A172 (cell line): Measurements from ENCODE around the gene FBN1. TPM values are rescaled to one million over a fixed set of nuclear protein-coding genes. Genes with fewer than 3 reads are reported as not detected.
A peak's percentile ranks its signal among the peaks of the same experiment; 100 is the strongest.

Experiments used
- DNase-seq: peaks from one replicate; pipeline ENCODE4 v3.0.0-alpha.2; 2015; ENCODE audit warnings: low spot score
- total RNA-seq: library from RNA; depleted of rRNA; stranded (reverse); fragments of >200 nt; shearing (Covaris generic); gene quantifications from 2 replicates; pipeline ENCODE4 v1.2.3, GENCODE V29; 2014

Gene FBN1
- total RNA-seq, 1 experiment from 2014 or later: 142 TPM

DNA sequence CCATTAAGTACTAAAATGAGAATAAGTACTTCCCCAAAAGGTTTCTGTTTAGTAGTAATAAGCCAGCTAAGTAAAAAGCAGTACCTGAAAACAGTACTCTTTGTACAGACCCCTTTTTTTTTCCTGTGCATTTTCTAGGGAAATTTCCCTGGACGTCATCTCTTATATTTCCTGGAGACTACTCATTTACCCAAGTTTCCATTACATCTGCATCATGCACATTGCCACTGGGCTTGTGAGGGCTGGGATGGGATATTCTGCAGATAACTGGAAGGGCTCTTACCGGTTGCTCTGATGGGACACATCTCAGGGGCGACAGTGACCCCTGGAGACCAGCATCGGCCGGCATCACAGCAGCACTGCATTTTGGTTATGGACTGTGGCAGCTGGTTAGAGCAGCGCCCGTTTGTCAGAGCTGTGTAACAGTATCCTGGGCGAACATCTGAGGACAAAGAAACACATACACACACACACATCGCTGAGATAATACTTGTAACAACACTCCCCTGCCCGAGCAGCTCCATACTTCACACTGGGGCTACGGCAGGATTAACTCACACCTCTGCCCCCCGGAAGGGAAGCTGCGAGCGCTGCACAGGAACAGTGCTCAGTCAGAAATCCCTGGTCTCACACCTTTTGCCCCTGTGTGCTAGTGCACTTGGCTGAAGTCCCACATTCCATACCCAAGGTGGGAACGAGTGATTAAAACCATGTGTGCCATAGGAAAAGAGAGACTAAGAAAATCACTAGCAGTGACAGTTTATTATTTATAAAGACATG lies 124.9 kb downstream of the FBN1 start:
- DNase-seq: no peak

DNA sequence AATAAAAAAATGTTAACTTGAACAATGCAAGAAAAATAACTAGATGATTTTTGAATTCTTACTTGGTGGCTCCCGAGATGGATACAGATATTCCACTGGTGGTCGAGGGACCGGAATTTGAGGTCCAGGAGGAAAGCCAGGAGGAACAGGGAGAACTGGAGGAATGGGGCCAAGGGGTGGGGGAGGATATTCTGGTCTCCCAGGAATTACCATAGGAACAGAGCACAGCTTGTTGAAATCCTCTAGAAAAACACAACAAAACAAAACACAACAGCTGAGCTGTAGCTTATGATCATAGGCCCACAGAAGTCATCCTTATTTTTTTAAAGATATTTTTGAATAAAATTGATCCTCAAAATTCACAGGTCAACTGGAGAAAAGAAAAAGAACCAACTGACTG lies 129.4 kb downstream of the FBN1 start:
- no peak for DNase-seq

DNA sequence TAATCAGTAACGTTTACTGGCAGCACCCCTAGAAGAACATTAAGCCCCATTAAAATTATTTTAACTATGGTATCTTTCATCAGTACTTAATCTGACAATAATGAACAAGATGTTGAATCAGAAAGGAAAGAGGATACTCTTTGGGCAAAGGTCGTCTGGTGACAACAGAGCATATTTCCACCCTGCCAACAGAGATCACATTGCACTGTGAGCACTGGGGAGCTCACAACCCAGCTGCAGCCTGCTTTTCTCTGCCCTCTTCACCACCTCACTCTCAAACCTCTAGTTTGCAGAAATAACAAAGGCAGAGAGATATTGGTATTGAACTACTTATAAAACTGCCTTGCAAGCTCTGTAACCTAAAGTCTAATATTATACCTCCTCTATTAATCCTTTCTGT lies 130.0 kb downstream of the FBN1 start:
- no peak for DNase-seq

DNA sequence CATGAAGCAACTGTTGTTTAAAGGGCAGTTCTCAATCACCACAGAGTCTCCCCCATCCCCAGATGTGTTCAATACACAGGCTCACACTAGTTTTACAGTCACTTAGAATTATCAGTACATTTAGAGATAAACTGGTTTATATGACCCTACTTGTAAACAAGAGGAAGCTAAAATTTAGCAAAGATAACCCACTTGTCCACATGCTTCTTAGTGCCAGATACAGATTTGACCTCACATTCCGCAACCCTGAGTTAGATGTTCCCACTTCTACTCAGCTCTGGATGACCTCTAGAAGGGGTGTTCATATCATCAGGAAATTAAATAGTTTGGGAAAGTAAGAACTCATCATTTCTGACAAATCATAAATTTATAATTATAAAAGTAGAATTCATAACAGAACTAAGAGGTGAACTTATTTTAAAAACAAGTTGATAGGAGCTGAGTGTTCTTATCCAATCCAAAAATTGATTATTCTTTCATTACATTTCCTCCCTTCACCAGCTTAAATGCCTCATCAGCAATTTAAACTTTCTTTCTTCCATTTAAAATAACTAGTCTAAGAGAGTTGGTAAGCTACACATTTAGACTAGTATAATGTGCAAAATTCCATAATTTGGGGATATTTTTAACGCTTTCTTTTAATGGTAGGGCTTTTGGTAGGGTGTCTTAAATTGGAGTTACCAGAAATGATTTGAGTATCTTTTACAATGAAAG lies 131.2 kb downstream of the FBN1 start:
- DNase-seq: no peak

DNA sequence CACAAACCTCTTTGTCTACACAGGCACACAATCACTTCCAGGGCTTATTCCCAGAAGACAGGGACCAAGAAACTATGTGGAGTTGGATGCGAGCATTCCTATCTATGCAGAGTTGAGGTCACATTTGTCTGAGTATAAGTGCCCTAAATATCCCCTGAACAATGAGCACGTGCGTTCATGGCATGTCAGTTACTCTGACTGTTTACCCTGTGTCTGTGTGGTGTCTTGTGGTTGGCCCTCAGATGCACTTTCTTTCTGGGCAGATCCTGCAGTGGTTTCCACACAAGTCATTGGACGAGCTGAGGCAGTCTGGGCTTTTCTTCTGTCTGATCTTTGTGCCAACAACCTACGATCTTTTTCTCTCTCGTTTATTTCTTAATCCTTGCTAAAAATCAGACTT lies 134.5 kb downstream of the FBN1 start:
- no peak for DNase-seq

DNA sequence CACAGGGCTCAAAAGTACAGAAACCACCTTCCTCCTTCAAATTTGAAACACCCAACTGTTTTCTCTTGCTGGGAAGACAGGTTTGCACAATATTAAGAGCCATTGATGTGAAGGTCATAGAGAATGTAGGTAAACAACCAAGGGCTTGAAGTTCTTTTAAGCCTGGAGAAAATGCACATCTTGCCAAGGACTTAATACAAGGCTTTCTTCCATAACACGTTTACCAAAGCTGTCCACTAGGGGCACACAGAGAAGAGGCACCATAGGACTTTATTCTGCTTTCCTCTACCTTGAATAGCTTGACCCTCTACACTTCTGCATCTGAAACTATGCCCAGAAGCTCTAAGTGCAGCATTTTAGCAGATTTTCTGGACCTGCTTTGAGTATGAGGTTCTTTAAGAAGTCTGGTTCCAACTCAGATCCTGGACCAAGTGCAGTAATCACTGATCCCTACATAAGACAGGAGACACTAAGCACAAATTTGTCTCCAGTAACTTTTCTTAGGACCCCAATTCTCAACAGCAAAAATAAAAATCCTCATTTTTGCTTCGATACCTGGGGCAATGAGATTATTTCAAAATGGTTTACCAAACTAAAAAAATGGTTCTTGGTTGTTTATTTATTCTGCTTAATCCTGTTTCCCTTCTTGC lies 138.0 kb downstream of the FBN1 start:
- peak; percentile 55 for DNase-seq

DNA sequence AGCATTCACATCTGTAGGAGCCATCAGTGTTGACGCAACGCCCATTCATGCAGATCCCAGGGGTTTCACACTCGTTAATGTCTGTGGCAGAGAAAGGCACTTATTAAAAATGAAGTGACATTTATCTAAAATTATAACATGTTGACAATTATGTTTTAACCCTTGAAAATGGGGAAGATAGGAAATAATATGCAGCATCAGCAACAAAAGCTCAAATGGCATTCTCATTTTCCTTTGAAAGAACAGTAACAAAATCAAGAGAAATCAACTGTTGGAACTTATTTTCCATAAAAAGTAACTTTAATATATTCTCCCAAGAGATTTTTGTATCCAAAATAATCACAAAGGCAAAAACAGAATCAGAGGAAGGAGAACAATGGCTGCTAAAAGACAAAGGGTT lies 140.4 kb downstream of the FBN1 start:
- no peak for DNase-seq

DNA sequence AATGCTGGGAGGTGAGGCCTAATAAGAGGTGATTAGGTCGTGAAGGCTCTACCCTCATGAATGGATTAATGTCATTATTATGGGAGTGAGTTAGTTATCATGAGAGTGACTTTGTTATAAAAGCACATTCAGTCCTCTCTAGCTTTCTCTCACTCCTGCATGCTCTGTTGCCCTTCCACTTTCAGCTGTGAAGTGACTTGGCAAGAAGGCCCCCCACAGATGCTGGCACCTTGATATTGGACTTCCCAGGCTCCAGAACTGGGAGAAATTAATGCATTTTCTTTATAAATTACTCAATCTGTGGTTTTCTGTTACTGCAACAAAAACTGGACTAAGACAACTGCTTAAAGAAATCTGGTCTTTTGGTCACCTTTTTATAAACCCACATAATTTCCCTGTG lies 144.3 kb downstream of the FBN1 start:
- no peak for DNase-seq

DNA sequence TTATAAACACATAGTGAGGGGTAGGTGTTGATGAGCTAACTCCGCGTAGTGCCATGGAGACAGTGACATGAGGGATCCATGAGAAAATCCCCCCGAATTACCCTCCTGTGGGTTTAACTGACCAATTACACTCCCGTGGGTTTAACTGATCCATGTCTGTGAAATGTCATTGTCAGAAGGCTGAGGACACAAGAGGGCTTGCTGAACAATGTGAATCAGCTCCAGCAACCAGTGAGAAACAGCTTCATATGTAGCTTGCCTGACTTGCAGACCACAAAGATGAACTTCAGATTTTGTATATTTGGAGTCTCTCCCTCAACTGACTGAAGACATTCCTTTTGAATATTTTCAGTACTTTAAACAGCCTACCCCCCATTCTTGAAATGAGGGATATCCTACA lies 144.9 kb downstream of the FBN1 start:
- DNase-seq: no peak

DNA sequence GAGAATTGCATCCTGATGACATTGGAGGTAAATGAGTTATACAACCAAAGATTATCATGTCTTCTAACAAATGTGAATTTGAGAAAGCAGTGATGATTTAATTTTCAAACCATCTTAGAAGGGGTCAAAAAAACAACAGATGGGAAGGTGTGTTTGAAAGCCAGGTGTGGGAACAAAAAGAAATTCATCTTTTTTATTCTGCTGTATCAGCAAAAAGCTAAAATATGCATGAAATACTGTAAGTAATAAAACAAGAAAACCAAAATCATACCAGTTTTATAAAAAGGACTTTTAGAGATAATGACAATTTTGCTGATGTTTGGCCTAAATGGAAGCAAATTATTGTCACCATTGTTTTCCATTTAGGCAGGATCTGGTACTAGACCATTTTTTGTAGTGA lies 145.5 kb downstream of the FBN1 start:
- DNase-seq: no peak

DNA sequence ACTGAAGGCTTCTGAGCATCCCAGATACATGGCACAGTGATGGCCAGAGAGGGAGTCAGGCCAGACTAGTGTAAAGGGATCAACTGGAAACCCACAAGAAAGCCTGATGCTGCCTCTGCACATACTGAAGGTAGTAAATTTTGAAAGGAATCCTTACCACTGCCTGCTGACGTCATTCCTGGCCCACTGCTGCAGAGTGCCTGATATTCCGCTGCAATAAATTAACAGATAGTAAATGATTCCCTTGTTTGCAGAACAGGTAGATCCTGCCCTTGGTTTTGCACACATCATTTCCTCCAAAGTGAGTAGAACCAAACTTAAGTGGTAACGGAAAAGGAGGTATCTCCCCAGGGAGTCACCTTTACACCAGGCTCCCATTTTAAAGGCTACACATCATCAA lies 146.7 kb downstream of the FBN1 start:
- no peak for DNase-seq

DNA sequence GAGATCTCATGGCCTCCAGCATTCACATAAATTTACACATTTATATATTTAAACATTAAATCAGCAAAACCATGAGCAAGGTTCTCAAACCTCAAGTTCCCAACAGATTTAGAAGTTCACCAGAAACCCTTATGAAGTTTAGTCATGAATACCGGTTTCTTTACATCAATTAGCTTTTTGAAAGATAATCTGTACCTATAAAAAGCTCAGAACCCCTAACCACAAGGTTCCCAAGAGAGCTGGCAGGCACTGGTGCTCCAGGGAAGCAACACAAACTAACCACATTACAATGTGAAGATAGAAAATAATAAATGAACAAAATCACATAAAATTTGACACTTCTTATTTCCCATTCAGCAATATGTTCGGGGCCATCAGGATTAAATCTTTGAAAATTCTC lies 150.9 kb downstream of the FBN1 start:
- DNase-seq: peak; percentile 21

DNA sequence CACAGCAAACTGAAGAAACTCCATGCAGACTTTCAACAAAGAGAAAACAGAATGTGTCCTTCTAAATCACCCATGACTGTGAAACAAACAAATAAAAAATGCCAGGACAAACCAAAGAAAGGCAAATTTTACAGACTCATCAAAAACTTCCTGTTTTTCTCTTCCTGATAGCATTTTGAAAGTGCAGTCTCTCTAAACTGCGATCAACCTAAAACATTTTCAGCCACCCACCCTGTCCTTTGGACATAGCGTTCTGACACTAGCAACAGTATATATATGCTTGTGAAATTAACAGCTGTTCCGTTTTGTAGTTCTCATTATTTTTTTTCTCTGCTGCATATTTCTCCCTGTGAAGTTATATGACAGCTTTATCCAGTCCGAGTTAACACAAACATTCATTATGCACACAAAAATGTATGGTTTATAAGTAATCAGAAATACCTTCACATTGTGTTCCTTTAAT lies 151.7 kb downstream of the FBN1 start:
- no peak for DNase-seq

DNA sequence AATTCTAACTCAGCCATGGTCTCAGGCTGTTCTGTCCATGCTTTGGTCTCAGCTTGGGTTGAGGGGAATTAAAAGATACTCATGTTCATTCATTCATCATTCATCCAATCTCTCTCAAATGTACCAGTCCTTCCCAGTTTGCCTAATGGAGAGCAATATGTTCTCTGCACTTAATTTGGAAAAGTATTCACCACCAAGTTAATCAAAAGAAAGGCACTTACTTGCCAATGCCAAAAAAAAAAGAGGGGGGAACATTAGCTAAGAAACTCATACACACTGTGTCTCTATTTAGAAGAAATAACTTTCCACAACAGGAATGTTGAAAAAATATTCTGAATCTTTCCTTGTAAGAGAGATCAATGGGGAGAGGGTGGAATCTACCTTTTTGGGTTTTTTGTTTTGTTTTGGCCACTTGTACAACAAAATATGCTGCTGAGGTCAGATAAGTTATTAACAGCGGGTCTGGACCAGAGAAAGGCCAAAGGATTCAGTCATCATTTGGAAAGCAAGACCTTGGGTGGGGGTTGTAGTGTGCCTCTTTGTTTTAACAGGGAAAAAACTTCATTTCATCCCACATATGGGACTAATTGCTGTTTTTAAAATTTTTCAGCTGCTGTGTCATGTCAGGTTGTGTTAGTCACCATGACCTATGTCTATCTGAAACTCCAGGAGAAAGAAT lies 152.3 kb downstream of the FBN1 start:
- peak; percentile 84 for DNase-seq

DNA sequence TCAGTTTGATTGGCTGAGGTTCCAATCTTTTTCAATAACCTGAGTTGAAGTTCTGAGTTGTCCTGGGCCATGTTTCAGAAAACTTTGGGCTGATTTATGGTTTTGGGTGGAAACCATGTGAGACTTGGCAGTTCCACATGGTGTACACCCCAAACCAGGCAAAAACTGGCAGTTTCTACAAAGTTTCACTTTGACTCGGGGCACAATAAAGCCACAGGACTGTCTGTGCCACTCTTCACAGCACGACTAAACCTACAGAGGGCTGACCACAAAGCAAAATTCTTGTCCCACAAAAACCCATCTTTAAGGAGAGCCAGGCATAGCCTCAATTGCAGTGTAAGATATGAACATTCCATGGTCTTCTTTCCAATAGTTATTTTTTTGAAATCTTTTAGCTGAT lies 159.3 kb downstream of the FBN1 start:
- DNase-seq: no peak

DNA sequence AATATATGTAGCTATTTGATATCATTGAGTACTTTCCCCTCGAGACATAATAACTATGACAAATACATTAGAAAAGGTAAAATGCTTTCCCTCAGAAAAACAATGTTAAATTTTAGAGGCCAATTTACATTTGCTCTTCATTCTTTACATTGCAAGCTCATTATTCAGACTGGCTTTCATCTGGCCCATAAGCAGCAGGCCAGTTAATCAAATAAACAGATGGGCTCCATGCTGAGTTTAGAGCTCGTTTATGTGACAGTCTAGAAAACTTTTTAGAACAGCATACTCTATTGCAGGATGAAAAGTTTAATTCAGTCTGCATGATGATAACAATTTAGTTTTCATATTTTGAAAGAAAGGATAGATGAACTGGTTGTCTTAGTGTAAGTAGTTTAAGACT lies 163.7 kb downstream of the FBN1 start:
- no peak for DNase-seq

DNA sequence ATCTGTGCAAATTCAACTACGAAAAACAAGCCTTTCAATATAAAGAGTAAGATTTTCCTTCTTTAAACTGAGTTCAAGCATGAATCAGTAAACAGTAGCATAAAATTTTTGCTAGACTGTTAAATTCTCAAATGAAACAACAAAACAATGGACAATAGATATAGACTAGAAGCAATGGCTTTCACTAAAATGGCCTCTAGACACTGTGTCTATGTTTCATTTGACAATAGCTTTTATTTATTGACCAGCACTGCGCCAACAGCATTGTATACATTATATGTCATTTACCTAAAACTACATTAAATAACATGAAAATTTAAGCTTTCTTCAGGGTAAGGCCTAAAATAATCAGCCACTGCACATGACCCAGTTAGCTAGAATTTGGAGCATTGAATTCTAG lies 165.8 kb downstream of the FBN1 start:
- DNase-seq: no peak

DNA sequence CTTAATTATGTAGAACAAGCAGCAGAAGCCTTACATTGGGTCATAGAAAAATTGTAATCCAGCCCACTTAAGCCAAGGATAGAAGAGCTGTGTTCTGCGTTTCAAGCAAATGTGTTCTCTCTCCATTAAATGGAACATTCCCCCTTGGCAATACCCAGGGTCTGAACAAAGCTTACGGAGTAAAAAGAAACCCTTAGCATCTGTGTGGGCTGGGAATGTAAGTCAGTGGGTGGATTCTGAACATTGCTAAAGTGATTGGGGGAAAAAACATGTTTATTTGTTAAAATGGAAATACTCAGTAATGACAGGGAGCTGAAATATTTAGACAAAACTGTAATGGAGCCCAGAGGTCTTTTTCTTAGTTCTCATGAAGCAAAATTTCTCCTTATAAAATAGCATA lies 166.9 kb downstream of the FBN1 start:
- DNase-seq: no peak

DNA sequence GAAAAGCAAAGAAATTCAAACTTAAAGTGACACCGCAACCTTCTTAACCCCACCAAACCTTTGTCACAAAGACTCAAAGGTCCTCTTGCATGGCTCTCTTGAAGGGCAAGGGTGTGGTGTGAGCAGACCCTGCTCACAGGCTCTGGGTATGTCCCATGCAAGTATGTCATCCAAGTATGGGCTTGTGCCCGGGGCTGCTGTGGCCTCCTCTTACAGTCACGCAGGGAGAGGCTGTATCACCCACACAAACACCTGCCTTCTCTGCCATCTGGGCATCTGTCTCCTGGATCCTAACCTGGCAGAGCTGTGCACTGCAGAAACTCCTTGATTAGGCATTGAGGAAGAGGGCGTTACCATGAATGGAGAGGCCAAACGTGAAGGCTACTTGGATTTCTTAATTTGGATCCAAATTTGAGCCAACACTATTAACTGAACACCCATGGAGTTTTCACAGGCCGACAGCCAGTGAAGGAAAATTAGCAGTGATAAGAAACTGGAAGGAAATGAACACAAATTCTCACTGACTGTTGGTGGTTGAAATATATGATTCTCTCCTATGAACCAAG lies 167.6 kb downstream of the FBN1 start:
- no peak for DNase-seq

DNA sequence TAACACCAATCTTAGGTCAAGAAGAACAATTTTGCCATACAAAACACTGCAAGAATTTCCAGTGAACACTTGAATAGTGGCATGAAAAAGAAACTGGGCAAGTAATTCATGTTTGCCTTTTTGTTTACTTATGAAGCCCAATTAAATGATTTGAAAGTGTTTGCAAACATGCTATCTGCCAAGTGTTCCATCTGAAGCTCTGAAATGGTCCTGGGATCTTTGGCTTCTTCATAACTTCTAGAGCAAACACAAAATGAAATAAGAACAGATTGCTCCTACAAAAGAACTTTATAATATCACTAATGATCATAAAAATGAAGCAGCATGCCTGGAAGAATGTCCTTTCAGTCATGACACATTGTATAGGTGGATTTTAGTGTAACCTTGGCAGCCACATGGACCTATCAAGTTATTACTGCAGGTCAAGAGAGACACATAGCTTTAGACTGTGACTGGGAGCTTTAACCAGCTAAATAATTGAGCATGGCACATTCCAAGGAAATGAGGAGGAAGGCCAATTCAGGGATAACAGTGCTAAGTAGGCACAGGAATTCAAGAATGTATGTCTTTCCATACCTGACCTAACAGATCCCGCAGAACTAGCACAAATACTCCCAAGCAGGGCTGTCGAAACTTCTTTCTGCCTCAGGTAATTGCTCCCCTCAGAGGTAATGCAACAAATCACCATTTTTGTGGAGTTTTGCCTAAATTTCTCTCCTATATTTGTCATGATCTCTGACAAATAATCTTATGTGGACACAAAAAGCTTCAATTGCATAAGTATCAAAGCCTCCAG lies 169.7 kb downstream of the FBN1 start:
- no peak for DNase-seq

DNA sequence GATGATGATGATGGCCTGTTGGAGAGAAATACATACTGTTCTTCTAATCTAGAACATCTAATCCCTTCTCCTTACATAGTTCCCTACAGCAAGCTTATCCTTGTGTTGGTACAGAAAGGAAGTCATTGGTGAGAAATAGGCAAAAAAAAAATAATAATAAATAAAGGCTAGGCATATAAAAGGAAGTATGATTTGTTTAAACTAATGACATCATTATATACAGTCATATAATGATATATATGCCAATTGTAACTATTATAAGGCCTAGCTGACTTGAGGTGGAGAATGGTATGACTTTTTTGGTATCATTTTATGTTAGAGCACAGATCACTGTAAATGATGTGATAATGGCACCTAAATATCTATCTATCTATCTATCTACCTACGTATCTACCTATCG lies 171.8 kb downstream of the FBN1 start:
- DNase-seq: no peak
